Measurements from ENCODE around the gene HMGCLL1.

DNA sequence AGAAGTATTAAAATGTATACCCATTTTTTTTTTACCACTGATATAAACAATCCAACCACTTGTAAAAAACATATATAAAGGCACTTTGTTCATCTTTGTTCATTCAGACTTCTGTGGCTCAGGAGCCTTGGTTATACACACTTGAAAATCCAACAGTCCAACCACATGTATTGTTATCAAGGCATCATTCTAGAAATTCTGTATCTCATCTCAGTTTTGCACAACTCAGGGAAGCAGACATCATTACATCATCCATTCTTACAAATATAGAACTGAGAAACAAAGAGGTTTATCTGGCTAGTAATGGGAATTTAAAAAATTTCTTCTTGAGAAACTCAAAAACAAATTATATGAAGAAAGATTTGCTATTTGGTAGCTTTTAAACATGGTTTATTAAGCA is 88.1 kb downstream of the HMGCLL1 start:
- TF ChIP-seq, protein P1, sequence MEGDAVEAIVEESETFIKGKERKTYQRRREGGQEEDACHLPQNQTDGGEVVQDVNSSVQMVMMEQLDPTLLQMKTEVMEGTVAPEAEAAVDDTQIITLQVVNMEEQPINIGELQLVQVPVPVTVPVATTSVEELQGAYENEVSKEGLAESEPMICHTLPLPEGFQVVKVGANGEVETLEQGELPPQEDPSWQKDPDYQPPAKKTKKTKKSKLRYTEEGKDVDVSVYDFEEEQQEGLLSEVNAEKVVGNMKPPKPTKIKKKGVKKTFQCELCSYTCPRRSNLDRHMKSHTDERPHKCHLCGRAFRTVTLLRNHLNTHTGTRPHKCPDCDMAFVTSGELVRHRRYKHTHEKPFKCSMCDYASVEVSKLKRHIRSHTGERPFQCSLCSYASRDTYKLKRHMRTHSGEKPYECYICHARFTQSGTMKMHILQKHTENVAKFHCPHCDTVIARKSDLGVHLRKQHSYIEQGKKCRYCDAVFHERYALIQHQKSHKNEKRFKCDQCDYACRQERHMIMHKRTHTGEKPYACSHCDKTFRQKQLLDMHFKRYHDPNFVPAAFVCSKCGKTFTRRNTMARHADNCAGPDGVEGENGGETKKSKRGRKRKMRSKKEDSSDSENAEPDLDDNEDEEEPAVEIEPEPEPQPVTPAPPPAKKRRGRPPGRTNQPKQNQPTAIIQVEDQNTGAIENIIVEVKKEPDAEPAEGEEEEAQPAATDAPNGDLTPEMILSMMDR (IDR thresholded peaks at IDR 0.05; ENCODE audit: low read depth, low read length, missing input control), result no peak
- no peak for TF ChIP-seq FOXA1 (IDR thresholded peaks at IDR 0.05)
- no peak for TF ChIP-seq EGR1 (IDR thresholded peaks at IDR 0.05; ENCODE audit: low read depth in 2 of 2)
- TF ChIP-seq HNF4G (IDR thresholded peaks at IDR 0.05), result no peak
- no peak for TF ChIP-seq RAD21 (IDR thresholded peaks at IDR 0.05)
- TF ChIP-seq, protein P2, sequence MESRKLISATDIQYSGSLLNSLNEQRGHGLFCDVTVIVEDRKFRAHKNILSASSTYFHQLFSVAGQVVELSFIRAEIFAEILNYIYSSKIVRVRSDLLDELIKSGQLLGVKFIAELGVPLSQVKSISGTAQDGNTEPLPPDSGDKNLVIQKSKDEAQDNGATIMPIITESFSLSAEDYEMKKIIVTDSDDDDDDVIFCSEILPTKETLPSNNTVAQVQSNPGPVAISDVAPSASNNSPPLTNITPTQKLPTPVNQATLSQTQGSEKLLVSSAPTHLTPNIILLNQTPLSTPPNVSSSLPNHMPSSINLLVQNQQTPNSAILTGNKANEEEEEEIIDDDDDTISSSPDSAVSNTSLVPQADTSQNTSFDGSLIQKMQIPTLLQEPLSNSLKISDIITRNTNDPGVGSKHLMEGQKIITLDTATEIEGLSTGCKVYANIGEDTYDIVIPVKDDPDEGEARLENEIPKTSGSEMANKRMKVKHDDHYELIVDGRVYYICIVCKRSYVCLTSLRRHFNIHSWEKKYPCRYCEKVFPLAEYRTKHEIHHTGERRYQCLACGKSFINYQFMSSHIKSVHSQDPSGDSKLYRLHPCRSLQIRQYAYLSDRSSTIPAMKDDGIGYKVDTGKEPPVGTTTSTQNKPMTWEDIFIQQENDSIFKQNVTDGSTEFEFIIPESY (IDR thresholded peaks at IDR 0.05), result no peak
- no peak for TF ChIP-seq RXRA (IDR thresholded peaks at IDR 0.05)
- TF ChIP-seq YY1 (IDR thresholded peaks at IDR 0.05), result no peak
- TF ChIP-seq, protein P3, sequence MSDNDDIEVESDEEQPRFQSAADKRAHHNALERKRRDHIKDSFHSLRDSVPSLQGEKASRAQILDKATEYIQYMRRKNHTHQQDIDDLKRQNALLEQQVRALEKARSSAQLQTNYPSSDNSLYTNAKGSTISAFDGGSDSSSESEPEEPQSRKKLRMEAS (IDR thresholded peaks at IDR 0.05), result no peak
